DND-41 (cell line): ENCODE results near the gene SLC9A7.

Experiments used
- ATAC-seq: fragments of 200-7000 bp; cut with Tn5 transposase; 3 replicates; pipeline ENCODE4 v1.9.1; 2021; ENCODE audit warnings: low read depth; ENCODE audit not compliant: insufficient read depth
- DNase-seq: peaks from one replicate; pipeline ENCODE4 v3.0.0-alpha.2; 2020
- H2AFZ ChIP-seq: 2 replicates; pipeline ENCODE4 v1.6.0; 2012; ENCODE audit warnings: low read depth, low read length
- H3K27ac ChIP-seq: 2 replicates; pipeline ENCODE4 v1.5.1; 2012; ENCODE audit warnings: low read length, inconsistent platforms
- H3K27me3 ChIP-seq: fragments of 200-600 bp; sonication (generic); 2 replicates; pipeline ENCODE4 v1.6.0; 2012; ENCODE audit warnings: low read length, mild to moderate bottlenecking, inconsistent platforms; ENCODE audit not compliant: insufficient read depth, poor library complexity
- H3K36me3 ChIP-seq: 2 replicates; pipeline ENCODE4 v1.5.1; 2012; ENCODE audit warnings: low read length, inconsistent platforms; ENCODE audit not compliant: insufficient read depth
- H3K4me1 ChIP-seq: 2 replicates; pipeline ENCODE4 v1.5.1; 2012; ENCODE audit warnings: mild to moderate bottlenecking, low read length; ENCODE audit not compliant: insufficient read depth
- H3K4me2 ChIP-seq: 2 replicates; pipeline ENCODE4 v1.6.0; 2012; ENCODE audit warnings: mild to moderate bottlenecking, moderate library complexity, low read length, inconsistent platforms; ENCODE audit not compliant: insufficient read depth
- H3K4me3 ChIP-seq, 2 experiments: fragments of 200-600 bp in 1 of 2; shearing (Covaris generic) in 1 of 2; 2 replicates each; pipeline ENCODE4 v1.5.1; 2012 to 2016; ENCODE audit warnings: inconsistent platforms in 2 of 2, low read length in 2 of 2, mild to moderate bottlenecking in 2 of 2, low read depth in 1 of 2, moderate library complexity in 1 of 2
- H3K79me2 ChIP-seq: 2 replicates; pipeline ENCODE4 v1.6.0; 2012; ENCODE audit warnings: low read length, inconsistent platforms; ENCODE audit not compliant: insufficient read depth
- H3K9ac ChIP-seq: 2 replicates; pipeline ENCODE4 v1.6.0; 2012; ENCODE audit warnings: low read depth, mild to moderate bottlenecking, inconsistent platforms, low read length, moderate library complexity
- H3K9me3 ChIP-seq: 2 replicates; pipeline ENCODE4 v1.5.1; 2012; ENCODE audit warnings: low read length, moderate library complexity, mild to moderate bottlenecking, inconsistent platforms; ENCODE audit not compliant: insufficient read depth, severe bottlenecking
- H4K20me1 ChIP-seq: 2 replicates; pipeline ENCODE4 v1.6.0; 2012; ENCODE audit warnings: low read length; ENCODE audit not compliant: insufficient read depth
- CTCF ChIP-seq: IDR thresholded peaks from 2 replicates; pipeline ENCODE4 v1.5.1; 2012; ENCODE audit warnings: borderline replicate concordance, low read length, moderate library complexity, mild to moderate bottlenecking; ENCODE audit not compliant: poor library complexity, severe bottlenecking; ENCODE audit errors: extremely low read depth
- EZH2 ChIP-seq: IDR thresholded peaks from 3 replicates; pipeline ENCODE4 v1.6.1; 2012; ENCODE audit warnings: borderline replicate concordance, low read depth, mild to moderate bottlenecking, moderate library complexity, low read length, inconsistent platforms; ENCODE audit not compliant: severe bottlenecking

Gene SLC9A7

GRCh38 chrX:46611658-46612362 is 147.1 kb downstream of the SLC9A7 start:
- no peak overlapping the region for H3K4me3 ChIP-seq
- H2AFZ ChIP-seq = no peak overlapping the region
- H3K27me3 ChIP-seq = no peaks in the 10 kb centered on the region
- H3K4me1 ChIP-seq = peaks cover 11% of the 10 kb centered on the region
- H3K9me3 ChIP-seq = no peaks in the 10 kb centered on the region
- H3K4me2 ChIP-seq = no peak overlapping the region
- DNase-seq (peak; percentile 67), ATAC-seq (peak; percentile 98)
- no peak overlapping the region for H3K9ac ChIP-seq
- H3K27ac ChIP-seq = no peak overlapping the region
- H3K36me3 ChIP-seq = no peaks in the 10 kb centered on the region
- TF ChIP-seq EZH2 (no peak), CTCF (no peak)
- no peaks in the 10 kb centered on the region for H3K79me2 ChIP-seq
- H4K20me1 ChIP-seq = no peaks in the 10 kb centered on the region

- Histone ChIP-seq H4K20me1 (no peaks in the 10 kb centered on the region), H3K9me3 (no peaks in the 10 kb centered on the region), H3K4me1 (peaks cover 11% of the 10 kb centered on the region), H3K4me2 (no peak overlapping the region), H3K36me3 (no peaks in the 10 kb centered on the region), H3K79me2 (no peaks in the 10 kb centered on the region), H3K4me3 (no peak overlapping the region), H3K27me3 (no peaks in the 10 kb centered on the region), H2AFZ (no peak overlapping the region), H3K9ac (no peak overlapping the region), H3K27ac (no peak overlapping the region)
- DNase-seq (no peak), ATAC-seq (no peak)
- TF ChIP-seq CTCF = no peak
- TF ChIP-seq EZH2 = no peak
These were observed 148.8 kb downstream of the SLC9A7 start for GRCh38 chrX:46610070-46610658.

GRCh38 chrX:46607916-46608315 is 151.0 kb downstream of the SLC9A7 start:
- no peak overlapping the region for H2AFZ ChIP-seq
- no peaks in the 10 kb centered on the region for H4K20me1 ChIP-seq
- DNase-seq (no peak), ATAC-seq (no peak)
- no peaks in the 10 kb centered on the region for H3K9me3 ChIP-seq
- no peak overlapping the region for H3K9ac ChIP-seq
- H3K4me3 ChIP-seq = no peak overlapping the region
- H3K79me2 ChIP-seq = no peaks in the 10 kb centered on the region
- peaks cover 11% of the 10 kb centered on the region for H3K4me1 ChIP-seq
- no peaks in the 10 kb centered on the region for H3K27me3 ChIP-seq
- H3K27ac ChIP-seq = no peak overlapping the region
- H3K4me2 ChIP-seq = no peak overlapping the region
- H3K36me3 ChIP-seq = no peaks in the 10 kb centered on the region
- TF ChIP-seq CTCF = no peak
- no peak for TF ChIP-seq EZH2
